ENCODE results near the gene ATP11A. TPM values are rescaled to one million over a fixed set of nuclear protein-coding genes. Genes with fewer than 3 reads are reported as not detected.

Gene ATP11A
- total and polyA plus RNA-seq, 2 experiments from 2014 or later: 12.3 to 52.6 TPM

- no peaks in the 10 kb centered on the region for H3K9me2 ChIP-seq (ENCODE audit: insufficient read depth)
- H3K79me2 ChIP-seq (replicated peaks; ENCODE audit: insufficient read depth): no peaks in the 10 kb centered on the region
- no peaks in the 10 kb centered on the region; the same call in 2 of the 3 replicates for H3K9me3 Mint-ChIP-seq
- H3K4me1 Mint-ChIP-seq: peaks cover 4% of the 10 kb centered on the region; the same call in 1 of the 3 replicates
- peaks cover 1% of the 10 kb centered on the region for H3K27me3 Mint-ChIP-seq (ENCODE audit: insufficient read depth, low read depth, poor library complexity)
- H2AFZ ChIP-seq: no peak overlapping the region
- no peaks in the 10 kb centered on the region for H3K4me1 ChIP-seq (ENCODE audit: insufficient read depth)
- no peak overlapping the region for H3K4me2 ChIP-seq
- TF ChIP-seq CREB1 (CRISPR knock-in tag; IDR thresholded peaks at IDR 0.05; ENCODE audit: low read depth): no peak
- TF ChIP-seq NANOG (IDR thresholded peaks at IDR 0.05; ENCODE audit: borderline replicate concordance): no peak
- no peak for TF ChIP-seq JUNB (IDR thresholded peaks at IDR 0.05; ENCODE audit: unreplicated experiment)
- TF ChIP-seq, protein P1, sequence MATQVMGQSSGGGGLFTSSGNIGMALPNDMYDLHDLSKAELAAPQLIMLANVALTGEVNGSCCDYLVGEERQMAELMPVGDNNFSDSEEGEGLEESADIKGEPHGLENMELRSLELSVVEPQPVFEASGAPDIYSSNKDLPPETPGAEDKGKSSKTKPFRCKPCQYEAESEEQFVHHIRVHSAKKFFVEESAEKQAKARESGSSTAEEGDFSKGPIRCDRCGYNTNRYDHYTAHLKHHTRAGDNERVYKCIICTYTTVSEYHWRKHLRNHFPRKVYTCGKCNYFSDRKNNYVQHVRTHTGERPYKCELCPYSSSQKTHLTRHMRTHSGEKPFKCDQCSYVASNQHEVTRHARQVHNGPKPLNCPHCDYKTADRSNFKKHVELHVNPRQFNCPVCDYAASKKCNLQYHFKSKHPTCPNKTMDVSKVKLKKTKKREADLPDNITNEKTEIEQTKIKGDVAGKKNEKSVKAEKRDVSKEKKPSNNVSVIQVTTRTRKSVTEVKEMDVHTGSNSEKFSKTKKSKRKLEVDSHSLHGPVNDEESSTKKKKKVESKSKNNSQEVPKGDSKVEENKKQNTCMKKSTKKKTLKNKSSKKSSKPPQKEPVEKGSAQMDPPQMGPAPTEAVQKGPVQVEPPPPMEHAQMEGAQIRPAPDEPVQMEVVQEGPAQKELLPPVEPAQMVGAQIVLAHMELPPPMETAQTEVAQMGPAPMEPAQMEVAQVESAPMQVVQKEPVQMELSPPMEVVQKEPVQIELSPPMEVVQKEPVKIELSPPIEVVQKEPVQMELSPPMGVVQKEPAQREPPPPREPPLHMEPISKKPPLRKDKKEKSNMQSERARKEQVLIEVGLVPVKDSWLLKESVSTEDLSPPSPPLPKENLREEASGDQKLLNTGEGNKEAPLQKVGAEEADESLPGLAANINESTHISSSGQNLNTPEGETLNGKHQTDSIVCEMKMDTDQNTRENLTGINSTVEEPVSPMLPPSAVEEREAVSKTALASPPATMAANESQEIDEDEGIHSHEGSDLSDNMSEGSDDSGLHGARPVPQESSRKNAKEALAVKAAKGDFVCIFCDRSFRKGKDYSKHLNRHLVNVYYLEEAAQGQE (IDR thresholded peaks at IDR 0.05; ENCODE audit: unreplicated experiment): no peak
- no peak for TF ChIP-seq EZH2phosphoT487 (IDR thresholded peaks at IDR 0.05; ENCODE audit: unreplicated experiment)
- H4K20me1 ChIP-seq (replicated peaks; ENCODE audit: insufficient read depth): peaks cover 4% of the 10 kb centered on the region; the same call in 1 of the 2 replicates
- H3K4me3 ChIP-seq: no peak overlapping the region
- H3K27ac ChIP-seq (ENCODE audit: low read depth): no peak overlapping the region
- no peaks in the 10 kb centered on the region for H3K27me3 ChIP-seq (ENCODE audit: insufficient read depth)
- H3K36me3 Mint-ChIP-seq (ENCODE audit: low read depth): peaks cover 58% of the 10 kb centered on the region
- H3K27ac Mint-ChIP-seq: no peak overlapping the region
- peaks cover 15% of the 10 kb centered on the region for H3K36me3 ChIP-seq (ENCODE audit: insufficient read depth)
- ATAC-seq (no peak), DNase-seq (ENCODE audit: low spot score) (no peak)
- H3F3A ChIP-seq (replicated peaks; ENCODE audit: low read depth): 0 out of 2 replicates have a peak, but pooled peaks cover 5% of the 10 kb centered on the region
- H3K4me3 Mint-ChIP-seq: no peak overlapping the region
Measured at GRCh38 chr13:112851107-112852038, 161.5 kb downstream of the ATP11A start.

GRCh38 chr13:112852392-112852791 is 162.6 kb downstream of the ATP11A start:
- DNase-seq (ENCODE audit: low spot score) (no peak), ATAC-seq (no peak)
- no peaks in the 10 kb centered on the region for H3K9me2 ChIP-seq (ENCODE audit: insufficient read depth)
- Mint-ChIP-seq H3K36me3 (ENCODE audit: low read depth) (peaks cover 62% of the 10 kb centered on the region), H3K4me1 (peaks cover 4% of the 10 kb centered on the region; the same call in 1 of the 3 replicates), H3K4me3 (no peak overlapping the region), H3K9me3 (no peaks in the 10 kb centered on the region; the same call in 2 of the 3 replicates), H3K27me3 (ENCODE audit: insufficient read depth, low read depth, poor library complexity) (no peaks in the 10 kb centered on the region), H3K27ac (no peak overlapping the region)
- H3K27ac ChIP-seq (ENCODE audit: low read depth): no peak overlapping the region
- no peak overlapping the region for H3K4me2 ChIP-seq
- H3K4me1 ChIP-seq (ENCODE audit: insufficient read depth): no peaks in the 10 kb centered on the region
- no peaks in the 10 kb centered on the region for H3K79me2 ChIP-seq (replicated peaks; ENCODE audit: insufficient read depth)
- H2AFZ ChIP-seq: no peak overlapping the region
- H3K4me3 ChIP-seq: no peak overlapping the region
- peaks cover 18% of the 10 kb centered on the region for H3K36me3 ChIP-seq (ENCODE audit: insufficient read depth)
- peaks cover 4% of the 10 kb centered on the region; the same call in 1 of the 2 replicates for H4K20me1 ChIP-seq (replicated peaks; ENCODE audit: insufficient read depth)
- 0 out of 2 replicates have a peak, but pooled peaks cover 5% of the 10 kb centered on the region for H3F3A ChIP-seq (replicated peaks; ENCODE audit: low read depth)
- H3K27me3 ChIP-seq (ENCODE audit: insufficient read depth): no peaks in the 10 kb centered on the region
- no peak for TF ChIP-seq POLR2AphosphoS5 (IDR thresholded peaks at IDR 0.05; ENCODE audit: low read depth)
- no peak for TF ChIP-seq ZNF331 (CRISPR knock-in tag; IDR thresholded peaks at IDR 0.05; ENCODE audit: low read depth)
- TF ChIP-seq NANOG (IDR thresholded peaks at IDR 0.05; ENCODE audit: borderline replicate concordance): no peak
- TF ChIP-seq JUNB (IDR thresholded peaks at IDR 0.05; ENCODE audit: unreplicated experiment): no peak
- no peak for TF ChIP-seq STAT1 (IDR thresholded peaks at IDR 0.05; ENCODE audit: unreplicated experiment)
- no peak for TF ChIP-seq ZNF114 (CRISPR knock-in tag; IDR thresholded peaks at IDR 0.05)
- no peak for TF ChIP-seq EZH2 (IDR thresholded peaks at IDR 0.05; ENCODE audit: low read depth, unreplicated experiment)
- no peak for TF ChIP-seq ETS1 (IDR thresholded peaks at IDR 0.05)
- no peak for TF ChIP-seq CTCF (conservative IDR thresholded peaks at IDR 0.05; ENCODE audit: low read depth in 2 of 2)

Measured in GM23338 (cell line).